Activated naive CD8-positive, alpha-beta T cell treated with anti-CD3 and anti-CD28 coated beads for 36 hours (primary cell): Measurements from ENCODE around the gene PTPRM. TPM values are rescaled to one million over a fixed set of nuclear protein-coding genes. Genes with fewer than 3 reads are reported as not detected.

Experiments
- DNase-seq: peaks from one replicate; pipeline ENCODE4 v3.0.0; 2021
- H3K27ac Mint-ChIP-seq: one replicate; pipeline ENCODE4 v1.8.0; 2022; ENCODE audit warnings: mild to moderate bottlenecking, moderate library complexity, mixed read lengths
- H3K27me3 Mint-ChIP-seq: one replicate; pipeline ENCODE4 v1.8.0; 2022; ENCODE audit warnings: mild to moderate bottlenecking, mixed read lengths
- H3K36me3 Mint-ChIP-seq: one replicate; pipeline ENCODE4 v1.8.0; 2021; ENCODE audit warnings: mild to moderate bottlenecking, mixed read lengths
- H3K4me1 Mint-ChIP-seq: one replicate; pipeline ENCODE4 v1.8.0; 2021; ENCODE audit warnings: mixed read lengths
- H3K4me3 Mint-ChIP-seq: one replicate; pipeline ENCODE4 v1.8.0; 2022; ENCODE audit warnings: mild to moderate bottlenecking, moderate library complexity, mixed read lengths
- H3K9me3 Mint-ChIP-seq: one replicate; pipeline ENCODE4 v1.8.0; 2022; ENCODE audit warnings: mixed read lengths
- total RNA-seq, 2 experiments: library from RNA; stranded (reverse); gene quantifications; one replicate each; pipeline ENCODE4 v1.2.3, GENCODE V29; 2021

The PTPRM gene
- total RNA-seq, 2 experiments from 2014 or later, result 0.22 to 0.52 TPM

DNA sequence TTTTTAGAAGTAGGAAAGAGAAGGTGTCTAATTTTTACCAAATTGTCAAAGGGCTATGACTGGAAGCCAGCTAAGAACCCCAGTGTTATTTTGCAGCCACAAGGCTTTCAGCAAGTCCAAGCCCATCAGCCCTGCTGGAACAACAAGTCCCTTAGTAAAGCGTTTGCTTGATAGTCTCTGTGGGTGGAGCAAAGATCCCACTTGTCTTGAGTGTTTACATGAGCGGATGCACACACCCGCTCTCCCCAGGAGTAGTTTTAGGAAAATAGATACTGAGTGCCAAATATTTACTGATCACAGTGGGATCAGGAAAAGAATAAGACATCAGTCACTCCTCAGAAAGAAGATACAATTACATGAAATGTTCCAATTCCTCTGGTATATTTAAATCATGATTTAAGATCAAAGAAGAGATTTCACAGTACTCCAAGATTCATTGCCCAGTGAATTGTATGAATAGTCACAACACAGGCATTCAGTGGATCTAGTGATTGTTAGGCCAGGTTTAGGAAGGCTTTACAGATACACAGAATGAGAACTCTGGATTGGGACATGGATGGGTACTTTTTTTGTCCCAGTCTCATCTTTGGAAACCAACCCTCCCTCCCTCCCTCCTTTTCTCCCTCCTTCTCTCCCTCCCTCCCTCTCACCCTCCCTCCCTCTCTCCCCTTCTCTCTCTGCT, 514.9 kb downstream of the PTPRM start:
- Mint-ChIP-seq H3K27me3 (peaks cover 4% of the 10 kb centered on the region), H3K27ac (no peak overlapping the region), H3K9me3 (peaks cover 3% of the 10 kb centered on the region), H3K36me3 (no peaks in the 10 kb centered on the region), H3K4me3 (no peak overlapping the region), H3K4me1 (no peaks in the 10 kb centered on the region)
- DNase-seq, result no peak

DNA sequence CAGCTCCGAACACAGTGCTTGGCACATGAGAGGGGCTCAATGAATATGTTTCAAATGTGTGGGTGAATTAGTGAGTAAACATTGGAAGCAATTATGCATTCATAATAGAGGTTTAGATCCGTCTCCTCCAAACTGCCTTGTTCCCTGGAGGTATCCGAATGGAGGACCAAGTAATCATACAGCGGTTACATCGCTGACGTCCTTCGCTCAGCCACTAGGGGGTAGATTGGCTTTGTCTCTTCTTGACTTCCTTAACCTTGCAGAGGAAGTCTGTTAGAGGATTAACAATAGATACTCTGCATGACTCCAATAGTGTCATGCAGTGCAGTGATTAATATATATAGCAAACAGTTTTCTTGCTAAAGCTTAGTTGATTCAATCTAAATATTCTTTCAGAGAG, 517.0 kb downstream of the PTPRM start:
- H3K9me3 Mint-ChIP-seq, result peaks cover 3% of the 10 kb centered on the region

DNA sequence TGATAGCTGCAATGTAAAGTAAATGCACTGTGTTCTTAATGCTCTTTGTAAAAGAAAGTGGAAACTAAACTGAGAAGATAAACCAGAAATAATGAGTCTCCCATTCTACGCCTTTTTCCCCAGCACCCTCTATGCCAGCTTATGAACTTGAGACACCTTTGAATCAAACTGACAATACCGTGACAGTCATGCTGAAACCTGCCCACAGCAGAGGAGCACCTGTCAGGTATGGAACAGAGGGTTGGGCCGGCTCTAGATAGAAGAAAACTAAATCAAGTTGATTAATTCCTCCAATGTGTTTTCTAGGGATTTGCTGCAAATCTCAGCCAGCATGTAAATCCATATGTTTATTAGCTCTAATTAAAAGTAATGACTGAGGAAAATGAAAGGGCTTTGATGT, 521.5 kb downstream of the PTPRM start:
- Mint-ChIP-seq H3K4me1 (no peaks in the 10 kb centered on the region), H3K9me3 (no peaks in the 10 kb centered on the region), H3K27me3 (no peaks in the 10 kb centered on the region), H3K27ac (no peak overlapping the region), H3K4me3 (no peak overlapping the region), H3K36me3 (no peaks in the 10 kb centered on the region)
- no peak for DNase-seq

More for the DNA sequence above, 517.0 kb downstream of the PTPRM start:
- DNase-seq, result no peak
- Mint-ChIP-seq H3K27ac (no peak overlapping the region), H3K27me3 (peaks cover 4% of the 10 kb centered on the region), H3K4me3 (no peak overlapping the region), H3K36me3 (no peaks in the 10 kb centered on the region), H3K4me1 (no peaks in the 10 kb centered on the region)

DNA sequence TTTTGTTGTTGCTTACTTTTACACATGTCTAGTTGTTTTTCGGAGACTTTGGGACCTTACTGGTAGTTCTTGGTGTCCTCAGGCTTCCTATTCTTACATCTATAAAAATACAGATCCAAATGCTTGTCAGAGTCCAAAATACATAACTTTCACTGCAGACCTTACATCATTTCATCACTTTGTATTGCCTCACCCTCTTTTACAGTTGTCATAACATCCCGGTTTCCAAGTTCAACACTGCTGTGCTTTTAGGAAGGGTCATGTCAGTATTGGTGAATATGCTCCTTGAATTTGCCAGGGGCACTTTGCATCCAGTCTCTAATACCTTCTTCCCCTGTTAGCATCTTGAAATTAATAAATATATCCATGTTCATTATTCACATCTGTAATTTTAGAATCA, 523.9 kb downstream of the PTPRM start:
- Mint-ChIP-seq H3K36me3 (no peaks in the 10 kb centered on the region), H3K27me3 (no peaks in the 10 kb centered on the region)

DNA sequence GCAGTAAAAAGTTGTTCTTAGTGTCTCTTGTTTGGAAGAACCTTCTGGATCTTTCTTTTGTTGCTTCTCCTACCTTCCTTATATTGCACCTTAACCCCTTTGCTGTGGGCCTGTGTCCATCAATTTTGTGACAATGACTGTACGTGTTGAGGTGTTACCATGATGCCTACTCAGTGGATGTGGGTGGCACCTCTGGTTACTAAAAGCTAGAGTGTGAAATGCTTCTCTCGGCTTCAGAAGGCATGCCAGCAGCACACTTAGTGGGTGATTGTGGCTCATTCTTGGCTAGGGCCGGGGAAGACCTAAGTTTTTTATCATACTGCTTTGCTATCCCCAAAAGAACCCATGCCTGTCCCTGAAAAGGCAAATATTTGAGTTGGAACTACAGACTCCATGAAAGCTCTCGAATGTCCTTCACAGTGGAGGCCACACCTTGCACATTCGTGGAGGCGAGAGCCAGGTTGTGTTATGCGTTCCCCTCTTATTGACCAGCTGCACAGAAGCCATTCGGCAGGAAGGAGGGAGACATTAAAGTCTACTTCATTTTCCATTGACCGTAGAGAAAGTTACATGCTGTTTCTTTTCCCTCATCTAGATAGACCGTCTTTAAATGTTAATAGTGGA, 528.9 kb downstream of the PTPRM start:
- no peaks in the 10 kb centered on the region for H3K9me3 Mint-ChIP-seq
- no peak overlapping the region for H3K4me3 Mint-ChIP-seq
- H3K4me1 Mint-ChIP-seq, result no peaks in the 10 kb centered on the region
- DNase-seq, result no peak
- no peak overlapping the region for H3K27ac Mint-ChIP-seq
- no peaks in the 10 kb centered on the region for H3K36me3 Mint-ChIP-seq
- no peaks in the 10 kb centered on the region for H3K27me3 Mint-ChIP-seq

More for the DNA sequence above, 523.9 kb downstream of the PTPRM start:
- Mint-ChIP-seq H3K4me3 (no peak overlapping the region), H3K9me3 (no peaks in the 10 kb centered on the region), H3K4me1 (no peaks in the 10 kb centered on the region), H3K27ac (no peak overlapping the region)
- DNase-seq, result no peak

DNA sequence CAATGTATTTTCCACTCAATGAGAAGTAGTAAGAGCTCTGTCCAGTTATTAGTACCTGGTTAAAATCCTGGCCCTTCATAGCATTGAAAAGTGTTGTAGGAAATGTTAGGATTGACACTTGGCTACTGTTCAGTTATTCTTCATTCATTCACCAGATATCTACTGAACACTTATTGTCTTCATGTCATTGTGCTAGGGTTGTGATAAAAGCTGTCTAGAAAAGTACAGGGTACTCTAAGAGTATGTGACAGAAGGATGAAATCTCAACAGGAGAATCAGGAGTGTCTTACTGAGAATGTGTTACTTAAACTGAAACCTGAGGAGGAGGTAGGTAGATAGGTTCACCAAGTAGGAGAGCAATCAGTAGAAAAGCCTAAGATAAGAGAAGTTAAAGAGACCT, 530.3 kb downstream of the PTPRM start:
- Mint-ChIP-seq H3K27me3 (no peaks in the 10 kb centered on the region), H3K4me3 (no peak overlapping the region), H3K4me1 (no peaks in the 10 kb centered on the region), H3K27ac (no peak overlapping the region), H3K36me3 (no peaks in the 10 kb centered on the region), H3K9me3 (no peaks in the 10 kb centered on the region)
- no peak for DNase-seq

DNA sequence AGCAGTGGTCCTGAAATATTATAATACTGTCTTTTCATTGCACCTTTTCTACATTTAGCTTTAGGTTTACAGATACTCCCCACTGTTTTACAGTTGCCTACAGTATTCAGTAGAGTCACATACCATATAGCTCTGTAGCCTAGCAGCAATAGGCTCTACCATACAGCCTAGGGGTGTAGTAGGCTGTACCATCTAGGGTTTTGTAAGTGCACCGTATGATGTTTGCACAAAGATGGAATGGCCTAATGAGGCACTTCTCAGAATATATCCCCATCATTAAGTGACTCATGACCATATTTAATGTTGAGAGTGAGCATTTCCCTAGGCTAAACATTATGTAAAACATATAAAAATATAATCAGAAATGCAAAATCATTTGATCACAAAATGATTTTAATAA, 530.8 kb downstream of the PTPRM start:
- Mint-ChIP-seq H3K36me3 (no peaks in the 10 kb centered on the region), H3K9me3 (peaks cover 4% of the 10 kb centered on the region), H3K4me1 (no peaks in the 10 kb centered on the region), H3K27ac (no peak overlapping the region), H3K27me3 (no peaks in the 10 kb centered on the region), H3K4me3 (no peak overlapping the region)
- DNase-seq, result no peak

DNA sequence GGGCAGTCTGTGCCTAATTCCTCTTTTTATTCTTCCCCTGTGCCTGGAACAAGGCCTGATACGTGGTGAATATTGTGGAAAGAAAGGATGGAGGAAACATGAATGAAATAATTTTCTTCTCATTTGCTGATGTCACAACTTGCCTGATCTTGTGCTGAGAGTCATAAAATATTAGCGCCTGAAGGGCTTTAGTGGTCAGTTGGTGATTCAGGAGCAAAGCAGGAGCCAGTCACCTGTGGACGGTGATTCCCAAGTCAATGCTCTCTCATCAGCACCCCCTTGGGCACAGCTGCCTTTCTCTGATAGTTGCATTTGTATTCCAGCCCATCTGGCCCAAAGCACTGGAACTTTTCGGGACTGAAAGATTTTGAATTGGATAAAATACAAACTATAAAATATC, 539.5 kb downstream of the PTPRM start:
- H3K27ac Mint-ChIP-seq, result no peak overlapping the region
- no peak for DNase-seq
- no peaks in the 10 kb centered on the region for H3K27me3 Mint-ChIP-seq
- no peaks in the 10 kb centered on the region for H3K36me3 Mint-ChIP-seq
- H3K4me3 Mint-ChIP-seq, result no peak overlapping the region
- peaks cover 4% of the 10 kb centered on the region for H3K9me3 Mint-ChIP-seq
- no peaks in the 10 kb centered on the region for H3K4me1 Mint-ChIP-seq

DNA sequence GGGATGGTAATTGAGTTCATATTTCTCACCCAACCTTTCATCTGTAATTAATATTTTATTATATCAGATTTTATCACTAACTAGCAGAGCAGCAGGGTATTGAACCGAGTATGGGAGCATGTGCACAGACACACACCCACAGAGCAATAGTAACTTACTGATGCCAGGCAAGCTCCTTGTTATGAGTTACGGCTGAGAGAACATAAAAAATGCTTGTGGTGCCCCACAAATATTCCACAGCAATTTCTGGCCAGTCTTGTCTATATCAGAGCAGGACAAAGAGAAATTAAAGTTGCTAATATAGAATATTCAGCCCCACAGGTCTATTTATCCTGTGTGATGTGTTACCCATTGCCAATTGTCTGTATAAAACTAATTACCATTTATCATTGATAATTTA, 540.3 kb downstream of the PTPRM start:
- no peaks in the 10 kb centered on the region for H3K27me3 Mint-ChIP-seq
- no peak for DNase-seq
- no peak overlapping the region for H3K4me3 Mint-ChIP-seq
- H3K36me3 Mint-ChIP-seq, result no peaks in the 10 kb centered on the region
- H3K9me3 Mint-ChIP-seq, result peaks cover 4% of the 10 kb centered on the region
- H3K27ac Mint-ChIP-seq, result no peak overlapping the region
- H3K4me1 Mint-ChIP-seq, result no peaks in the 10 kb centered on the region

DNA sequence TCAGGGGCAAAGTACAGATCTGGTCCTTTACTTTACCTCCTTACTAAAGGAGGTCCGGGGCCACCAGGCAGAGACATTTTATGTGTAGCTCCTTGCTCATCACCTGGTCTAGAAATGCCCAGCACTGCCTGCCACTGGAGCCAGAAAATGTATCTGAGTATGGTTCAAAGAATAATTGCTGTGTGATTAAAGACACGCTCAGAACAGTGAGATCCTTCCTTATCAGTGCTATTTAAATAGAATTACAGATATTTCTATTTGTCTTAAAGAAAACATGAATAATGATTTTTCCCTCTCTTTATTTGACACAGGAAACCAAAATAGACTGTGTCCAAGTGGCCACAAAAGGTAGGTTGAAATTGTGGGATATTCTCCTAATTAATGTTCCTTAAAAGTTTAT, 547.4 kb downstream of the PTPRM start:
- Mint-ChIP-seq H3K9me3 (no peaks in the 10 kb centered on the region), H3K4me3 (no peak overlapping the region), H3K27me3 (no peaks in the 10 kb centered on the region), H3K36me3 (no peaks in the 10 kb centered on the region), H3K27ac (no peak overlapping the region), H3K4me1 (no peaks in the 10 kb centered on the region)
- DNase-seq, result no peak

DNA sequence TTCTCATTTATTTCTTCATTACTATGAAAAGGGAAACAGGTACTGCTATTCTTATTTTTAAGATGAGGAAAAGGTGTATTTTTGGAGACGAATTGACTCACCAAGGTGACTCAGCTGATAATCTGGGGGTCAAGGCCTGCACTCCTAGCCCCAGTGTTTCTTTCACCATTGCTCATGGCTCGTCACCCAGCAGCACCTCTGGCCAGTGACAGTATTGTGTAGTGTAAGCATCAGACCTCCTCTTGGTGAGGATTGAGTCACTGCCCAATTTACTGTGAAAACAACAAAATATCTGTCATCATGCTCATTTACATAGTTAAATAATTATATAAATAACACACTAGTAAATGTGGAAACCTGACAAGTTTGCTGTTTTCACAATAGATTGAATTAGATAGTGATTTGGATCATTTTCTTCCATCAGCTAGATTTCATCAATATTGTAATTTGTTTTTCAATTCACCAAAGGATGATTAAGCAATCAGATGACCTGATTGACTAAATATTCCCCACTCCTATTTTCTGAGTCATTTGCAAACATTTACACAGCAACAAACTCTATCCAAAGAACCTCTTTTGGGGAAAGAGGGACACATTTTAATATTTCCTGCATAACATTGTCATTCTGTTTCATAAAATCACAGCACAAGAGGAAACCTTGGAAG, 549.4 kb downstream of the PTPRM start:
- no peak overlapping the region for H3K4me3 Mint-ChIP-seq
- no peaks in the 10 kb centered on the region for H3K27me3 Mint-ChIP-seq
- no peaks in the 10 kb centered on the region for H3K4me1 Mint-ChIP-seq
- no peak overlapping the region for H3K27ac Mint-ChIP-seq
- no peaks in the 10 kb centered on the region for H3K9me3 Mint-ChIP-seq
- no peak for DNase-seq
- H3K36me3 Mint-ChIP-seq, result no peaks in the 10 kb centered on the region

DNA sequence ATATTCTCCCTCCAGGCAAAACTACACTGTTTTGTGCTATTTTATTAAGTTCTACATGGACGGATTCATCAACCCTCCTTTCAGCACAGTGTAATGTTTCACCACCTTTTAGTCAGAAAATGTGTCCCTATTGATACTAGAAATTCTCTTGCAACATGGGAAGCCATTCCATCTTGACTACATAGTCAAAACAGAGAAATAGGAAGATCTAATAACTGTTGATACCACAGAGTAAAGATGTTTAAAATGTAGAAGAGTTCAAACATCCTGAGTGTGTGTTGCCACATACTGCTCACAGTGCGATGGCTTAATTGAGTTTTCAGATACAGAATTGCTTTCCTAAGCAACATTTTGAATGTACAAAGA, 549.9 kb downstream of the PTPRM start:
- no peaks in the 10 kb centered on the region for H3K36me3 Mint-ChIP-seq
- no peak overlapping the region for H3K4me3 Mint-ChIP-seq
- DNase-seq, result no peak
- no peak overlapping the region for H3K27ac Mint-ChIP-seq
- no peaks in the 10 kb centered on the region for H3K4me1 Mint-ChIP-seq
- no peaks in the 10 kb centered on the region for H3K9me3 Mint-ChIP-seq
- H3K27me3 Mint-ChIP-seq, result no peaks in the 10 kb centered on the region

DNA sequence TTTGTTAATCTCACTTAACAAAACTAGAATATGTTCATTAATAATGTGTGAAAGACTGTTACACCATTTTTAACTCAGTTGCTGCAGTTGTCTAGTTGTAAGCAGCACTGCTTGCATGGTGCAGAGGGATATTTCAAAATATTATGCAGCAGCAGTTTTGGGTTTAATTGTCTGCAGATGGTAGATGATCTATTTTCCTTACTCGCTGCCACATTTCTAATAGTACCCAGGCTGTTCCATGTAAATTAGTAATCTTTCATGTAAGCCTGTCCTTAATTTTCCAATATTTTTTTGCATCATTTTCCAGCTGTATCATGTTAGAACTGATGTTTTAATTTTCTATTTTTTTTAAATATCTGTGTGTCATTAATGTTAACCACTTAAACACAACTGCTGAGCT, 554.0 kb downstream of the PTPRM start:
- Mint-ChIP-seq H3K4me1 (no peaks in the 10 kb centered on the region), H3K27me3 (no peaks in the 10 kb centered on the region), H3K4me3 (no peak overlapping the region), H3K9me3 (no peaks in the 10 kb centered on the region), H3K27ac (no peak overlapping the region), H3K36me3 (no peaks in the 10 kb centered on the region)
- DNase-seq, result no peak

DNA sequence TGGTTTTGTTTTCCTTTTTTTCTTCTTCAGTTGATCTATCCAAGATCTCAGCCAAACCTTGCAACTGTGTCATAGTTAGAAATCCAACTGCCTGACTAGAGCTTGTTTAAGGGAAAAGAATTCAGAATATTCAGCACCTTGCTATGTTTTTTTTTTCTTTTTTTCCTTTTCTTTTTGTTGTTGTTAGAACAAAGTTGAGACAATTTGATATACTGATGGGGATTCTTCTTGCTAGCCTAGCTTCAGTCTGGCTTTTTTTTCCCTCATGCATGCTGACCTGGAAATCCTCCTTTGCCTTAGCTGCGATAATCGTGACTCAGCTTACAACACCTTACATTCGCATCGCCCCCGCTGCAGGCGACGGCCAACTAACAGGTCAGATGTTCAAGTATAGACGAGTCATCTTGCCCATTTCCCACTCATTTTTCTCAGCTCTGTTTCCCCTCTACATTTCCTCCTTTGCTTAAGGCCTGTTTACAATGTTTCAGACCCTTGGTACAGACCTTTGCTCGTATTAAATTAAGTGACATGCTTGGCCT, 554.9 kb downstream of the PTPRM start:
- no peak overlapping the region for H3K27ac Mint-ChIP-seq
- no peaks in the 10 kb centered on the region for H3K36me3 Mint-ChIP-seq
- H3K27me3 Mint-ChIP-seq, result no peaks in the 10 kb centered on the region
- DNase-seq, result no peak
- H3K4me1 Mint-ChIP-seq, result no peaks in the 10 kb centered on the region
- H3K4me3 Mint-ChIP-seq, result no peak overlapping the region
- no peaks in the 10 kb centered on the region for H3K9me3 Mint-ChIP-seq

DNA sequence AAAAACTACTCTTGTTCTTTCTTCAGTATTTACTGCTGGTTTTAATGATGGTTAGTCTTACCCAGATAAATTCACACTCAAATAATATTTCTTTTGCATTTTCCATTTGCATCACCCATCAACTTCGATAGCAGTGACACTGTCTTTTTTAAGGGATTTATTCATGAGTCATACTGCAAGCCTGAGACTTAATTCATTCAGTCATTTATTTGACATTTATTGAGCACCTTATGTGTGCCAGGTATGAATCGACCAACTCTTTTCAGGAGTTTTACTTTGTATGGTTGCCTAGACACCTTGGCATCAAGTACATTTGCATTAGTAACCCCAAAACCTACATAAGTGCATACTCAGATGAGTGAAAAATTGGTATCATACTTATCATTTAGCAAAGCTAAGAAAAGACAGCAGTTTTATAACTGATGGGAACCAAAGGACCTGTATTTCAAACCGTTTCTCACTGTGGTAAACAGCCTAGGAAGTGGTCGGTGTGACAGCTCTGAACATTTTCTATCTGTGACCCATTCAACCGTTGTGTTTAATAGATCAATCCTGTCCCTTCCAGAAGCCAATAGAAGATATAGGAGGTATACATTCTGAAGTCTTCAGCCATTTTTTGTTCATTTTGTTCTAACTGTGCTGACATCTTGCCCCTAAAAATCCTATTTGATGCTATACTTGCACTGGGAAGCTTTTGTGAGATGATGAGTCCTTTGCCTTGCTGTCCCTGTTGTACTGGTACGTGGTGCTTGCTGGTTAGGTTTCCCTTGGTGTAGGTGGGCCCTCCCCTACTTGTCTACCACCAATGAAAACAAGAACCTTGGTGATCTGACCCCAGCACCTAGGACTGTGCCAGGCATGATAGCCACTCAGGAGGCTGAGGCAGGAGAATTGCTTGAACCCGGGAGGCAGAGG, 557.4 kb downstream of the PTPRM start:
- no peak overlapping the region for H3K27ac Mint-ChIP-seq
- no peaks in the 10 kb centered on the region for H3K4me1 Mint-ChIP-seq
- no peaks in the 10 kb centered on the region for H3K9me3 Mint-ChIP-seq
- H3K4me3 Mint-ChIP-seq, result no peak overlapping the region
- no peak for DNase-seq
- no peaks in the 10 kb centered on the region for H3K36me3 Mint-ChIP-seq
- H3K27me3 Mint-ChIP-seq, result no peaks in the 10 kb centered on the region
